Neural crest cell (in vitro differentiated cells): ENCODE measurements around the gene RNF115. TPM values are rescaled to one million over a fixed set of nuclear protein-coding genes. Genes with fewer than 3 reads are reported as not detected.

ENCODE experiments used
- DNase-seq: peaks from one replicate; pipeline ENCODE4 v3.0.0; 2021; ENCODE audit warnings: low read depth, mixed read lengths, low spot score
- H3K27ac Mint-ChIP-seq: one replicate; pipeline ENCODE4 v1.8.0; 2021; ENCODE audit warnings: mild to moderate bottlenecking, mixed read lengths; ENCODE audit not compliant: unreplicated experiment
- H3K27me3 Mint-ChIP-seq: 2 replicates; pipeline ENCODE4 v1.8.0; 2021; ENCODE audit warnings: low read depth, mild to moderate bottlenecking, mixed read lengths
- H3K36me3 Mint-ChIP-seq: 2 replicates; pipeline ENCODE4 v1.8.0; 2021; ENCODE audit warnings: low read depth, mild to moderate bottlenecking, mixed read lengths
- H3K4me1 Mint-ChIP-seq: 2 replicates; pipeline ENCODE4 v1.8.0; 2021; ENCODE audit warnings: mixed read lengths
- H3K4me3 Mint-ChIP-seq: one replicate; pipeline ENCODE4 v1.8.0; 2021; ENCODE audit warnings: mild to moderate bottlenecking, mixed read lengths
- H3K9me3 Mint-ChIP-seq: 2 replicates; pipeline ENCODE4 v1.8.0; 2021; ENCODE audit warnings: mixed read lengths
- CTCF ChIP-seq: fragments of 200-600 bp; sonication (generic); conservative IDR thresholded peaks from 2 replicates; pipeline ENCODE4 v1.5.0; 2021; ENCODE audit warnings: antibody characterized with exemption, mild to moderate bottlenecking
- total RNA-seq: library from RNA; stranded (reverse); gene quantifications from 2 replicates; pipeline ENCODE4 v1.2.1, GENCODE V29; 2021

The RNF115 gene
- total RNA-seq, 1 donor from 2014 or later: 12.5 TPM

- H3K4me1 Mint-ChIP-seq: peaks cover 6% of the 10 kb centered on the region
- no peaks in the 10 kb centered on the region for H3K27me3 Mint-ChIP-seq
- DNase-seq: no peak
- no peak for TF ChIP-seq CTCF
- no peaks in the 10 kb centered on the region for H3K9me3 Mint-ChIP-seq
- no peaks in the 10 kb centered on the region for H3K36me3 Mint-ChIP-seq
- no peak overlapping the region for H3K27ac Mint-ChIP-seq
- H3K4me3 Mint-ChIP-seq: no peak overlapping the region
Observed at GRCh38 chr1:145706086-145706664, 117.7 kb downstream of the RNF115 start.

GRCh38 chr1:145705622-145706021, 118.3 kb downstream of the RNF115 start:
- no peaks in the 10 kb centered on the region for H3K9me3 Mint-ChIP-seq
- H3K36me3 Mint-ChIP-seq: no peaks in the 10 kb centered on the region
- H3K4me3 Mint-ChIP-seq: no peak overlapping the region
- DNase-seq: no peak
- H3K27ac Mint-ChIP-seq: no peak overlapping the region
- no peaks in the 10 kb centered on the region for H3K27me3 Mint-ChIP-seq
- no peak for TF ChIP-seq CTCF
- peaks cover 6% of the 10 kb centered on the region for H3K4me1 Mint-ChIP-seq

- Mint-ChIP-seq H3K4me3 (no peak overlapping the region), H3K36me3 (no peaks in the 10 kb centered on the region), H3K9me3 (no peaks in the 10 kb centered on the region), H3K4me1 (peaks cover under 1% of the 10 kb centered on the region), H3K27me3 (no peaks in the 10 kb centered on the region), H3K27ac (no peak overlapping the region)
- TF ChIP-seq CTCF: no peak
- DNase-seq: no peak
Observed at GRCh38 chr1:145702826-145703225, 121.1 kb downstream of the RNF115 start.

- Mint-ChIP-seq H3K4me1 (no peaks in the 10 kb centered on the region), H3K4me3 (no peak overlapping the region), H3K36me3 (no peaks in the 10 kb centered on the region), H3K9me3 (no peaks in the 10 kb centered on the region), H3K27me3 (no peaks in the 10 kb centered on the region), H3K27ac (no peak overlapping the region)
- DNase-seq: no peak
- TF ChIP-seq CTCF: no peak
Observed at GRCh38 chr1:145702052-145702451, 121.8 kb downstream of the RNF115 start.

- Mint-ChIP-seq H3K27ac (no peak overlapping the region), H3K36me3 (no peaks in the 10 kb centered on the region), H3K4me3 (no peak overlapping the region), H3K9me3 (no peaks in the 10 kb centered on the region), H3K4me1 (no peaks in the 10 kb centered on the region), H3K27me3 (no peaks in the 10 kb centered on the region)
- no peak for DNase-seq
- TF ChIP-seq CTCF: no peak
Observed at GRCh38 chr1:145701306-145701862, 122.5 kb downstream of the RNF115 start.
